ENCODE measurements around the gene ZPLD1. TPM values are rescaled to one million over a fixed set of nuclear protein-coding genes. Genes with fewer than 3 reads are reported as not detected.

The ZPLD1 gene
- total RNA-seq, 1 donor from 2014 or later = 0.69 TPM

DNA sequence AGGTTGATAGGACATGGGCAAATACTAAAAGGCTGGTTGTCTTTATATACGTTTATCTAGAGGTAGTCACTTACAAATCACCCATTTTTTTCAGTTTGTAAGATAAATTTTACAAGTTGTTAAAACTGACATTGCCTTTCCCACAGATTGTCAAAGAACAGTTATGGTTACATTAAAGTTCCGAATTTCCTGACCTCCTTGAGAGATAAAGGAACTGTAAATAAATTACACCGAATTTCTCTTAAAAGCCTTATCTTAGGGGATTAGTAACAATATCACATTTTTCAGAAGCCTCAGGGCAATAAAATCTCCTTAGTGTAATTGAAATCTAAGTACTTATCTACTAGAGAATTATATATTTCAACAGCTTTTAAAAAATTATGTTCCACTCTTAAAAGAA lies 49.5 kb downstream of the ZPLD1 start:
- no peak overlapping the region for H3K4me3 ChIP-seq (ENCODE audit: low read depth, low read length)
- DNase-seq (ENCODE audit: low read depth) = no peak
- TF ChIP-seq, protein P1, sequence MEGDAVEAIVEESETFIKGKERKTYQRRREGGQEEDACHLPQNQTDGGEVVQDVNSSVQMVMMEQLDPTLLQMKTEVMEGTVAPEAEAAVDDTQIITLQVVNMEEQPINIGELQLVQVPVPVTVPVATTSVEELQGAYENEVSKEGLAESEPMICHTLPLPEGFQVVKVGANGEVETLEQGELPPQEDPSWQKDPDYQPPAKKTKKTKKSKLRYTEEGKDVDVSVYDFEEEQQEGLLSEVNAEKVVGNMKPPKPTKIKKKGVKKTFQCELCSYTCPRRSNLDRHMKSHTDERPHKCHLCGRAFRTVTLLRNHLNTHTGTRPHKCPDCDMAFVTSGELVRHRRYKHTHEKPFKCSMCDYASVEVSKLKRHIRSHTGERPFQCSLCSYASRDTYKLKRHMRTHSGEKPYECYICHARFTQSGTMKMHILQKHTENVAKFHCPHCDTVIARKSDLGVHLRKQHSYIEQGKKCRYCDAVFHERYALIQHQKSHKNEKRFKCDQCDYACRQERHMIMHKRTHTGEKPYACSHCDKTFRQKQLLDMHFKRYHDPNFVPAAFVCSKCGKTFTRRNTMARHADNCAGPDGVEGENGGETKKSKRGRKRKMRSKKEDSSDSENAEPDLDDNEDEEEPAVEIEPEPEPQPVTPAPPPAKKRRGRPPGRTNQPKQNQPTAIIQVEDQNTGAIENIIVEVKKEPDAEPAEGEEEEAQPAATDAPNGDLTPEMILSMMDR (conservative IDR thresholded peaks at IDR 0.05; ENCODE audit: low read depth, low read length) = no peak

DNA sequence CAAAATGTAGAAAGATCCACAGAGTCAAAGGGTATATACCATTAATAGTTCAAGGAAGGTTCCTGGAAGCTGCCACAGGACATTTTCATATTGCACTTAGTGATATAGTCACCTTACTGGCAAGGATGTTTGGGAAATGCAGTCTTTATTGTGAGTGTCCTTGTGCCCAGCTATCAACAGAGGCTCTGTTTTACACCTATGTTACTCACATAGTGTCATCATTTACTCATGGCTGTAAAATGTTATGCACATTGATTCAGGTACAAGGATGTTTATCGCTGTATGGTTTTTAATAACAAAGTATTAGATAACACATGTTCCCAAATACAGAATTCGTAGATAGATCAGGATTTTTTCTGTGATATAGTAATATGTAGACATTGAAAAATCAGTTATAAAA lies 50.9 kb downstream of the ZPLD1 start:
- no peak for DNase-seq (ENCODE audit: low read depth)
- no peak overlapping the region for H3K4me3 ChIP-seq (ENCODE audit: low read depth, low read length)
- TF ChIP-seq, protein P1 (conservative IDR thresholded peaks at IDR 0.05; ENCODE audit: low read depth, low read length) = no peak

DNA sequence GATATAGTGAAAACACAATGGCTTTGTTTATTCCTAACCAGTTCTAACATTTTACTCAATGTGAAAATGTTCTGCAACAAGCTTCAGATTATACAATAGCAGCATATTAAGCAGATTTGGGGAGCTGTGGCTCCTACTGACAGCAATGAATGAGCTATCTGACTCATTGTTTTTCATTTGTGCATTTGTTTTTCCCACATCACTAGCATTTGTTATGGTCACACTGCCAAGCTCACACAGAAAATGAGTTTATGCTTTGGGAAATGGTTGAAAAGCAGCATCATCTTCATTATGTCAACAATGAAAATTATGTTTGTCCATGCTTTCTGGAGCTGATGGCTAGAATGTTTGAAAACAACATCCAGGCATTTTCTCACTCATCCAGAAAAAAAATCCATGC lies 53.5 kb downstream of the ZPLD1 start:
- no peak for DNase-seq (ENCODE audit: low read depth)
- no peak overlapping the region for H3K4me3 ChIP-seq (ENCODE audit: low read depth, low read length)
- TF ChIP-seq, protein P1 (conservative IDR thresholded peaks at IDR 0.05; ENCODE audit: low read depth, low read length) = no peak

DNA sequence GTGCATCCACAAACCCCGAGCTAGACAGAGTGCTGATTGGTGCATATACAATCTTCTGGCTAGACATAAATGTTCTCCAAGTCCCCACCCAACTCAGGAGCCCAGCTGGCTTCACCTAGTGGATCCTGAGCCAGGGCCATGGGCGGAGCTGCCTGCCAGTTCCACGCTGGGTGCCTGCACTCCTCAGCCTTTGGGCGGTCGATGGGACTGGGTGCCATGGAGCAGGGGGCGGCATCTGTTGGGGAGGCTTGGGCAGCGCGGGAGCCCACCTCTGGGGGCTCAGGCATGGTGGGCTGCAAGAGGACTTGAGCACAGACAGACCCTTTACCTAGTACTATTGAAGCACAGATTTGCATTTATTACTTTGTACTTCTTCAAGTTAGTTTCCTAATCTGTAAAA lies 57.5 kb downstream of the ZPLD1 start:
- TF ChIP-seq, protein P1 (conservative IDR thresholded peaks at IDR 0.05; ENCODE audit: low read depth, low read length) = no peak
- H3K4me3 ChIP-seq (ENCODE audit: low read depth, low read length) = no peak overlapping the region
- DNase-seq (ENCODE audit: low read depth) = no peak

DNA sequence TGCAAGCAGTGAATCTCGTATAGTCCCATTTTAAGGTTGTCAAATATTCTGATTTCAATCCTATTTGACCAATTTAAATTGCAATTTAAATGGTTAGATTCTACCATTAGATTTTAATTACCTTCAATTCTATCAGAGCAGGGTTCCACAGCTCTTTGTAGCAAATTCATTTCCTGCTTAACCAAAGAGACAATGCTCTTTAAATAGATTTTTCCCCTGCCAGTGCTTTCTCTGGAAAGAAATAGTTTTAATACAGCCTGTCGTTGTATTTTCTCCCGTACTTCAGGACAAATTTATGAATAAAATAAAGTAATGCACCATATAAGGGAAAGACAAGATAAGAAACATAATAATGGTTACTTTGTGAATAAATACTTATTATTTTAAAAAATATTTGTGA lies 62.8 kb downstream of the ZPLD1 start:
- TF ChIP-seq, protein P1 (conservative IDR thresholded peaks at IDR 0.05; ENCODE audit: low read depth, low read length) = no peak

DNA sequence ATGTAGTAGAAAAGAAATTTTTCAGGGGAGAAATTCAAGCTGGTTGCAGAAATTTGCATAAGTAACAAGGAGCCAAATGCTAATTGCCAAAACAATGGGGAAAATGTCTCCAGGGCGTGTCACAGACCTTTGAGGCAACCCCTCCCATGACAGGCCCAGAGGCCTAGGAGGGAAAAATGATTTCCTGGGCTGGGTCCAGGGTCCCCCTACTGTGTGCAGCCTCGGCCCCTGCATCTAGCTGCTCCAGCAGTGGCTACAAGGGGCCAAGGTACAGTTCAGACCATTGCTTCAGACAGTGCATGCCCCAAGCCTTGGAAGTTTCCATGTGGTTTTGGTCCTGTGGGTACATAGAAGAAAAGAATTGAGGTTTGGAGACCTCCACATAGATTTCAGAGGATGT lies 70.7 kb downstream of the ZPLD1 start:
- TF ChIP-seq, protein P1 (conservative IDR thresholded peaks at IDR 0.05; ENCODE audit: low read depth, low read length) = no peak
- no peak for DNase-seq (ENCODE audit: low read depth)
- H3K4me3 ChIP-seq (ENCODE audit: low read depth, low read length) = no peak overlapping the region

More for the DNA sequence above, 62.8 kb downstream of the ZPLD1 start:
- H3K4me3 ChIP-seq (ENCODE audit: low read depth, low read length) = no peak overlapping the region
- DNase-seq (ENCODE audit: low read depth) = no peak

DNA sequence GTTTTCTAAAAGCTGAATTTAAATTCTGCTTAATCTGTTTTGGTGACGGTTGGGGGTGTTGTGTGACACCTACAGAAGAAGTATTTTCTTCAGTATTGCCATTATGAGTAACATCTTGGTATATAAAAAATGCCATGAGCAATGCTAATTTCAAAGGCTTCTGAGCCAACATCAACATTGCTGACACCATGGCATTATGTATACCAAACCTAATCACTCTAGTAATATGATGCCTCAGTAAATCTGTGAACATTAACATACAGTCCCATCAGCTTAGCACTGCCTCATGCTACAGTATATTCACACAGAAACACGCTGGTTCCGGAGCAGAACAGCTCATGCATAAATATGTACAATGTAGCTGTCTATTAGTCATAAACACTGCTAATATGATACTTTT lies 75.8 kb downstream of the ZPLD1 start:
- TF ChIP-seq, protein P1 (conservative IDR thresholded peaks at IDR 0.05; ENCODE audit: low read depth, low read length) = no peak
- no peak for DNase-seq (ENCODE audit: low read depth)
- no peak overlapping the region for H3K4me3 ChIP-seq (ENCODE audit: low read depth, low read length)
